ENCODE results near the gene TSN.

DNA sequence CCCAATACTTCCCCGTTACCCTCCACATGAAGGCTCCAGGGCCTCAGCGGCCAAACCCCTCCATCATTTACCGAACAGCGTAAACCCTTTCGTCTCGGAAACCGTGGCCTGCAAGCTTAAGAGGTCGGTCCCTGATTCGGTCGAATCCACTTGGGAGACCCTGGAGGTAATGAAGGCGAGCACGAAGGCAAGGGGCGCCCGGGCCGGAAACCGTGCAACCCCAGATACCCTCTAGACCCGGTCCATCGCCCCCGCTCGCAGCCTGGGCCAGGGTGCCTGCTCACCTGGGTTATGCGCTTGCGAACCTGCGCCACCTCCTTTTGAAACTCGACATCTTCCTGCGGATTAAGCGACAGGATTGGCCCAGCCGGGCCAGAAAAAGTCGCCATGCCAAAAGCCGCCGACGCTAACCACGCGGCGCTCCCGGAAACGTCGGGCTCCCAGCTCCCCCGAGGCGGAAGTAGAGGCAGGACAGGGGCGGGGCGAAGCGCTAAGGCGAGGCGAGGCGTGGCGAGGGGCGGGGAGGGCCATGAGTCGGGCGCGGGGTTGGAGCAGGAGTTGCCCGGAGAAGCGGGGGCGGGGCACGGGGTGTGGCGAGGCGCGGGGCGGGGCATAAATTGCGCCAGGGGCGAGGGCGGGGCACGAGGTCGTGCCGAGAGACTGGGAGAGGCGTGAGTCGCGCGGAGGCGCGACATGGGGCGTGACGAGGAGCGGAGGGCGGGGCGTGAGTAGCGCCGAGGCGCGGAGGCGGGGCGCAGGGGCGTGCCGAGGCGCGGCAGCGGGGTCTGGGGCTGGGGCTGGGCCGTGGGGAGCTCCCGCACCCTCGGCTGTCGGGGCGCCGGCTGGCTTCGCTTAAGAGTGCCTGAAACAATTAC lies 18.8 kb upstream of the TSN start, which contains the start of gene NIFK:
- TF ChIP-seq, protein P1, sequence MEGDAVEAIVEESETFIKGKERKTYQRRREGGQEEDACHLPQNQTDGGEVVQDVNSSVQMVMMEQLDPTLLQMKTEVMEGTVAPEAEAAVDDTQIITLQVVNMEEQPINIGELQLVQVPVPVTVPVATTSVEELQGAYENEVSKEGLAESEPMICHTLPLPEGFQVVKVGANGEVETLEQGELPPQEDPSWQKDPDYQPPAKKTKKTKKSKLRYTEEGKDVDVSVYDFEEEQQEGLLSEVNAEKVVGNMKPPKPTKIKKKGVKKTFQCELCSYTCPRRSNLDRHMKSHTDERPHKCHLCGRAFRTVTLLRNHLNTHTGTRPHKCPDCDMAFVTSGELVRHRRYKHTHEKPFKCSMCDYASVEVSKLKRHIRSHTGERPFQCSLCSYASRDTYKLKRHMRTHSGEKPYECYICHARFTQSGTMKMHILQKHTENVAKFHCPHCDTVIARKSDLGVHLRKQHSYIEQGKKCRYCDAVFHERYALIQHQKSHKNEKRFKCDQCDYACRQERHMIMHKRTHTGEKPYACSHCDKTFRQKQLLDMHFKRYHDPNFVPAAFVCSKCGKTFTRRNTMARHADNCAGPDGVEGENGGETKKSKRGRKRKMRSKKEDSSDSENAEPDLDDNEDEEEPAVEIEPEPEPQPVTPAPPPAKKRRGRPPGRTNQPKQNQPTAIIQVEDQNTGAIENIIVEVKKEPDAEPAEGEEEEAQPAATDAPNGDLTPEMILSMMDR (IDR thresholded peaks at IDR 0.05; ENCODE audit: low read depth, low read length, poor library complexity, severe bottlenecking) = no peak
- no peak for TF ChIP-seq EZH2phosphoT487 (IDR thresholded peaks at IDR 0.05; ENCODE audit: borderline replicate concordance, low read length)

All from DOHH2 (cell line).